Ovary (tissue), 9 donors: Measurements from ENCODE around the gene MYRIP. TPM values are rescaled to one million over a fixed set of nuclear protein-coding genes. Genes with fewer than 3 reads are reported as not detected.

Source experiments
- DNase-seq, 5 donors: peaks; one replicate each; pipeline ENCODE4 v3.0.0-alpha.2; 2019 to 2020
- H3K27ac ChIP-seq, 2 donors: fragments of 200-600 bp; one replicate each; pipeline versions ENCODE4 v1.5.1 to v1.8.0; 2019 to 2022
- H3K27me3 ChIP-seq: fragments of 200-600 bp; one replicate; pipeline ENCODE4 v1.8.0; 2022
- H3K36me3 ChIP-seq: fragments of 200-600 bp; sonication (generic); one replicate; pipeline ENCODE4 v1.5.1; 2019
- H3K4me1 ChIP-seq: one replicate; pipeline ENCODE4 v1.8.1; 2013; ENCODE audit warnings: mild to moderate bottlenecking, moderate library complexity; ENCODE audit not compliant: insufficient read depth
- H3K4me3 ChIP-seq: fragments of 200-600 bp; sonication (generic); one replicate; pipeline ENCODE4 v1.5.1; 2017
- H3K9me3 ChIP-seq, 2 donors: fragments of 200-600 bp in 1 of 2; sonication (generic) in 1 of 2; one replicate each; pipeline versions ENCODE4 v1.5.1 to v1.8.1; 2013 to 2019; ENCODE audit warnings: mild to moderate bottlenecking in 1 of 2, moderate library complexity in 1 of 2
- CTCF ChIP-seq, 3 donors: fragments of 450-650 bp in 2 of 3; fragments of 200-600 bp in 1 of 3; IDR thresholded peaks; one replicate each; pipeline versions ENCODE4 v1.5.1 to v1.8.0; 2016 to 2022; ENCODE audit warnings: antibody characterized with exemption in 3 of 3, mild to moderate bottlenecking in 1 of 3
- EP300 ChIP-seq: sonication (generic); formaldehyde crosslinking; IDR thresholded peaks from one replicate; pipeline ENCODE4 v1.6.1; 2017; ENCODE audit warnings: antibody characterized with exemption
- POLR2A ChIP-seq: fragments of 450-650 bp; IDR thresholded peaks from one replicate; pipeline ENCODE4 v1.6.1; 2017; ENCODE audit warnings: antibody characterized with exemption, mild to moderate bottlenecking, moderate library complexity
- WGBS, 3 donors: extraction: QIAGEN DNeasy Blood & Tissue Kit in 1 of 3; methylation state at CpG; one replicate each; pipeline versions ENCODE4 v1.1.5 to v1.1.7; 2013 to 2017; 5-methylcytosine and 5-hydroxymethylcytosine counted together
- intact Hi-C, 4 donors: fragments of 100-400 bp; cut with DNase I; formaldehyde crosslinking; loops; one replicate each; pipeline versions ENCODE4 v1.11.0 to v1.15.1; 2022 to 2023
- polyA plus RNA-seq, 2 donors: library from polyadenylated mRNA; stranded (reverse); fragments of 200-250 nt in 1 of 2; fragments of 350-450 nt in 1 of 2; fragmentation: Illumina TruSeq in 1 of 2; extraction: RNeasy Lipid Tissue Mini Kit (QIAGEN cat#74804) in 1 of 2; gene quantifications; one replicate each; pipeline ENCODE4 v1.2.3, GENCODE V29; 2013 to 2014
- total RNA-seq, 7 donors: library from RNA; depleted of rRNA in 2 of 7; stranded (reverse); fragments of >200 nt in 2 of 7; fragmentation: NEBNext Ultra II Directional in 3 of 7; extraction: Animal tissue kit (Norgen Biotek cat#: 25700) in 3 of 7; gene quantifications; one replicate each; pipeline versions ENCODE4 v1.1.0 to v1.2.4, GENCODE V29; 2016 to 2023
- donor health status: DM: no; HTN: no; CAD: no; lungs with moderate emphysema.
- donor health status: DM: no; HTN: no; CAD: no.
- donor health status: Bipolar disorder and iron deficiency.
- donor health status: DM: yes; HTN: yes; CAD: no.
- donor health status: DM: no; HTN: no; CAD: no.
- donor health status: DM: yes; HTN: yes; CAD: no.

Gene MYRIP
- total and polyA plus RNA-seq, 9 donors = 2.8 to 8.4 (median 4.5) TPM

DNA sequence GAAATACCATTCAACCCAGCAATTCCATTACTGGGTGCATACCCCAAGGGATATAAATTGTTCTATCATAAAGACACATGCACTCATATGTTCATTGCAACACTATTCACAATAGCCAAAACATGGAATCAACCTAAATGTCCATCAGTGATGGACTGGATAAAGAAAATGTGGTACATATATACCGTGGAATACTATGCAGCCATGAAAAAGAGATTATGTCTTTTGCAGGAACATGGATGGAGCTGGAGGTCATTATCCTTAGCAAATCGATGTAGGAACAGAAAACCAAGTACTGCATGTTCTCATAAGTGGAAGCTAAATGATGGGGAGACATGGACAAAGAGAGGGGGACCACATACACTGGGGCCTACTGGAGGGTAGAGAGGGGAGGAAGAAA, 5.5 kb upstream of the MYRIP start:
- H3K36me3 ChIP-seq = no peaks in the 10 kb centered on the region
- 58 to 74% (median 73%) methylated on average over 2 of the region's 2 CpGs for WGBS, 3 donors
- DNase-seq = no peak
- H3K9me3 ChIP-seq = no peaks in the 10 kb centered on the region
- TF ChIP-seq POLR2A = no peak
- TF ChIP-seq EP300 = no peak
- TF ChIP-seq CTCF (IDR thresholded peaks at IDR 0.05) = no peak
- H3K27ac ChIP-seq = no peak overlapping the region
- H3K27me3 ChIP-seq = no peaks in the 10 kb centered on the region
- intact Hi-C loops = no loop called here
- H3K4me1 ChIP-seq = no peaks in the 10 kb centered on the region
- H3K4me3 ChIP-seq = no peak overlapping the region

- WGBS, 3 donors = 73 to 81% (median 79%) methylated on average over 3 of the region's 3 CpGs
Observed at GRCh38 chr3:39804951-39805350, 4.5 kb upstream of the MYRIP start.

GRCh38 chr3:39805650-39806049, 3.8 kb upstream of the MYRIP start:
- no peak overlapping the region for H3K4me3 ChIP-seq
- H3K36me3 ChIP-seq = no peaks in the 10 kb centered on the region
- no peak for DNase-seq
- TF ChIP-seq POLR2A (no peak), CTCF (IDR thresholded peaks at IDR 0.05) (no peak), EP300 (no peak)
- WGBS, 3 donors = 66 to 83% (median 79%) methylated on average over 2 of the region's 2 CpGs
- no peak overlapping the region for H3K27ac ChIP-seq
- intact Hi-C loops = no loop called here
- peaks cover 4% of the 10 kb centered on the region for H3K4me1 ChIP-seq
- no peaks in the 10 kb centered on the region for H3K9me3 ChIP-seq
- no peaks in the 10 kb centered on the region for H3K27me3 ChIP-seq

More at GRCh38 chr3:39804951-39805350, 4.5 kb upstream of the MYRIP start:
- TF ChIP-seq CTCF (IDR thresholded peaks at IDR 0.05) (no peak), EP300 (no peak), POLR2A (no peak)
- no peak overlapping the region for H3K27ac ChIP-seq
- H3K36me3 ChIP-seq = no peaks in the 10 kb centered on the region
- no peaks in the 10 kb centered on the region for H3K9me3 ChIP-seq
- H3K4me1 ChIP-seq = peaks cover 2% of the 10 kb centered on the region
- intact Hi-C loops = no loop called here
- H3K4me3 ChIP-seq = no peak overlapping the region
- no peaks in the 10 kb centered on the region for H3K27me3 ChIP-seq
- DNase-seq = no peak

GRCh38 chr3:39806820-39807219, 2.6 kb upstream of the MYRIP start:
- TF ChIP-seq POLR2A = no peak
- TF ChIP-seq CTCF (IDR thresholded peaks at IDR 0.05) = no peak
- no peak for TF ChIP-seq EP300
- Histone ChIP-seq H3K27me3 (no peaks in the 10 kb centered on the region), H3K4me3 (no peak overlapping the region), H3K36me3 (no peaks in the 10 kb centered on the region), H3K27ac (no peak overlapping the region), H3K4me1 (peaks cover 4% of the 10 kb centered on the region), H3K9me3 (no peaks in the 10 kb centered on the region)
- WGBS, 3 donors = 85 to 89% (median 87%) methylated on average over 1 of the region's 1 CpG
- intact Hi-C loops = no loop called here
- no peak for DNase-seq
